Activated CD4-positive, alpha-beta T cell treated with anti-CD3 and anti-CD28 coated beads, Interleukin-10, Interleukin-2, amounts not matched to agents 100 ng/mL and 50 ng/mL, durations not matched to agents 16 hours and 8 hours (primary cell): ENCODE data around the gene DPY30.

Experiments used
- DNase-seq: peaks from one replicate; pipeline ENCODE4 v3.0.0-alpha.2; 2020

DPY30 gene

GRCh38 chr2:32009516-32010256 is 29.9 kb downstream of the DPY30 start:
- DNase-seq = peak; percentile 47

- peak; percentile 35 for DNase-seq
Measured at GRCh38 chr2:32008805-32009515, 30.6 kb downstream of the DPY30 start.

DNA sequence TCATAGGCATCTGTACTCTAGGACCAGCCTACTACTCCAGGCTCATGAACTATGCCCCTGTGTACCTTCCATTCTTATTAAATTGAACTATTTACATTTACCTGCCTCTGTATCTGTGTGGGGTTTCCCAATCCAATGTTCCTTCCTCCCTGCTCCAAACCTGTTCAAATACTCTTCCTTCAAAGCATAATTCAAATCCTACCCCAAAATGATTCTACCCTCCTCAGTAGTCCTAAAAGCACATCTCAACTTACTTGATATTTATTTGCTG is 32.5 kb downstream of the DPY30 start:
- DNase-seq = no peak

GRCh38 chr2:32005371-32005976 is 34.1 kb downstream of the DPY30 start:
- DNase-seq = no peak

DNA sequence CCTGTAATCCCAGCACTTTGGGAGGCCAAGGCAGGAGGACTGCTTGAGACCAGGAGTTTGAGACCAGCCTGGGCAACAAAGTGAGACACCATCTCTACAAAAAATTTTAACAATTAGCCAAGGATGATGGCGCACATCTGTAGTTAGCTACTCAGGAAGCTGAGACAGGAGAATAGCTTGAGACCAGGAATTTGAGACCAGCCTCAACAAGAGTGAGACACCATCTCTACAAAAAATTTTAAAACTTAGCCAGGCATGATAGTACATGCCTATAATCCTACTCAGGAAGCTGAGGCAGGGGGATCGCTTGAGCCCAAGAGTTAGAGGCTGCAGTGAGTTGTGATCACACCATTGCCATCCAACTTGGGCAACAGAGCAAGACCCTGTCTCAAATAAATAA is 35.8 kb downstream of the DPY30 start:
- DNase-seq = no peak

- DNase-seq = no peak
Measured at GRCh38 chr2:32002406-32002805, 37.2 kb downstream of the DPY30 start.

GRCh38 chr2:31999438-31999837 is 40.2 kb downstream of the DPY30 start:
- no peak for DNase-seq

DNA sequence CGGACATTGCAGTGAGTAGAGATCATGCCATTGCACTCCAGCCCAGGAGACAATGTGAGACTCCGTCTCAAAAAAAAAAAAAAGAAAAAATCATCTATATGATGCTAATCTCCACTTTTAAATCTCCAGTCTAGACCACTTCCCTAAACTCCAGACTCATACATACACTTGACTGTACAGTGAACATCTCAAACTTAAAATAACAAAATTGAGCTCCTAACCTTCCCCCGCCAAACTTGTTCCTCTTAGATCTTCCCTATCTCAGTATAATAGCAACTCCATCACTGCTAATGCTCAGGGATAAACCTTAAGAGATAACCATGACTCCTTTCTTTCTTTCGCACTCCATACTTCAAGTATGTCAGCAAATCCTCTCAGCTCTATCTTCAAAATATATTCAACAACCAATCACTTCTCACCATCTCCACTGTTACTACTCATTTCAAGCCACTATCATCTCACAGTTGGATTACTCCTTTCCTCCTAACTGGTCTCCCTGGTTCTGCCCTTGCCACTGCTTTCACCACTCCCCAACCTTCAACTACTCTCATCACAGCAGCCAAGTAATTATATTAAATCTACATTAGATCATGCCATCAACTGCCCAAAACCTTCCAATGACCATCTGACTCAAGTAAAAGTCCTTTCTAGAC is 40.7 kb downstream of the DPY30 start:
- peak; percentile 20 for DNase-seq

DNA sequence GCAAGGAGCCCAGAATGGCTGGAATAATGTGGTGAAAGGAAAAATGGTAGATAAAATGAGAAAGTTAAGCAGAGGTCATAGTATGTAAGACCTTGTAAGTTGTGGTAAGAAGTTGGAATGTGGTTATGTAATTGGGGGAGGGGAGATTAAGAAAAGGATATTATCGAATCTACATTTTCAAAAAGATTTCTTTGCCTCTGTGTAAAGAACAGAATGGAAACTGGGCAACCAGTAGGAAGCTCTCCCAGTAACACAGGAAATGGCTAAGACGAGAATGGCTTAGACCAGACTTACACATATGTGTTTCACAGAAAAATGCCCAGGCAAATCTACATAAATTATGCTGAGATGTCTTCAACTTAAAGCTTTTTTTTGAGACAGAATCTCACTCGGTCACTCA is 42.0 kb downstream of the DPY30 start:
- peak; percentile 32 for DNase-seq

DNA sequence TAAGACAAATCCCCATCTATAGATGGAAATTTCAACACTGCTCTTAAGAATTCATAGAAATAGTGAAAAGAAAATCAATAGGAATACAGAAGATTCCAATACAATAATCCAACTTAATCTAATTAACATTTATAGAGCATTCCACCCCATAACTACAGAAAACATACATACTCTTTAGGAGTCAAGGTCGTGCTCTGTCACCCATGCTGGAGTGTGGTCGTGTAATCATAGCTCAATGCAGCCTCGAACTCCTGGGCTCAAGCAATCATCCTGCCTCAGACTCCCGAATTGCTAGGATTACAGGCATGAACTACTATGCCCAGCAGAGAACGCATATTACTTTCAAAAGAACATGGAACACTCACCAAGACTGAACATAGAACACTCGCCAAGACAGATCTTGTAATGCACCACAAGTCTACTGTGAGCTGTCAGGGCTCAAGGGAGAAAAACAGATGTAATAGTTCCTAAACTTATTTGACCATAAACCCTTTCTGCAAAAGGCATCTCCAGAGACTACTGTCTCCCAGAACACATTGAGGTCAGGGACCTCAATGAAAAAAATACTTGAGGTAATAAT is 42.9 kb downstream of the DPY30 start:
- DNase-seq = no peak

GRCh38 chr2:31992934-31993333 is 46.7 kb downstream of the DPY30 start:
- no peak for DNase-seq

DNA sequence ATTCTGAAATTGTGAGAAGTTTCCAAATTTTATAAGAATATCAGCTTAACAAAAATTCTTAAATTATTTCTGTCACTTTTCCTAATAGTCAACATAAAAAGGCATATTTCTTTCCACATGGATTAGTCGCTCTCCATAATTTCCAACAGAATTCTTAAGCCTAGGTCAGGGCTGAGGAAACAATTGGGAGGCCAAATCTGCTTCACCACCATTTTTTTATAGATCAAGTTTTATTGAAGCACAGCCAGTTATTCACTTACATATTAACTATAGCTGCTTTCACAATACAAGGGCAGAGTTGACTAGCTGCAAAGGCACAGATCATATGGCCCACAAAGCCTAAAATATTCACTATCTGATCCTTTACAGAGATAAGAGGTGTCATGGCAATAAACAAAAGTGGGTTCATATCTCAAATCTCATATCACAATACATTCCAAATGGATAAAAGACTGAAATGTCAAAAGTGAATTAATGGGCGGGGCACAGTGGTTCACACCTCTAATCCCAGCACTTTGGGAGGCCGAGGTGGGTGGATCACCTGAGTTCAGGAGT is 47.5 kb downstream of the DPY30 start:
- no peak for DNase-seq

DNA sequence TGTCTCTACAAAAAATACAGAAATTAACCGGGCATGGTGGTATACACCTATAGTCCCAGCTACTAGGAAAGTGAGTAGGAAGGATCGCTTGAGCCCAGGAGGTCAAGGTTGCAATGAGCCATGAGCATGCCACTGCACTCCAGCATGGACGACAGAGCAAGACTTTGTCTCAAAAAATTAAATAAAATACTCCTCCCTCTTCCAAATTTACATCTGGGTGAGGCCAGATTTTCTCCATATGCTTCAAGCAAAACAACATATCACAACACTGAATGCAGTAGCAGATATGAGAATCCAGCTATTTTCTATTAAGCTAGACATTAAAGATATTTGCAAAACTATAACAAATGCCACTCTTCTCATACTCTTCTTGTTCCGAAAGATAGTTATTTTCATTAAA is 49.7 kb downstream of the DPY30 start:
- DNase-seq = no peak

- DNase-seq = peak; percentile 26
Measured at GRCh38 chr2:31987454-31988220, 52.0 kb downstream of the DPY30 start.

DNA sequence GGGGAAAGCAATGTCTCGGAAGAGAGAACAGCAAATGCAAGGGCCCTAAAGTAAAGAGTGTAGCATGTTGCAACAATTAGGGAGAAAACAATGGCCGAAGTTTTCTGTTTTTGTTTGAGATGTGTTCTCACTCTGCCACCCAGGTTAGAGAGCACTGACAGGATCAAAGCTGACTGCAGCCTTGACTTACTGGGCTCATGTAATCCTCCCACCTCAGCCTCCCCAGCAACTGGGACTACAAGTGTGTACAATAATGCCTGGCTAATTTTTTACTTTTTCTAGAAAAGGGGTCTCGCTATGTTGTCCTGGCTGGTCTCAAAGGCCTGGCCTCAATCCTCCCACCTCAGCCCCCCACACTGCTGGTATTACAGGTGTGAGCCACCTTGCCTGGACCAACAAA is 52.7 kb downstream of the DPY30 start:
- no peak for DNase-seq

GRCh38 chr2:31983762-31984467 is 55.7 kb downstream of the DPY30 start:
- DNase-seq = no peak

DNA sequence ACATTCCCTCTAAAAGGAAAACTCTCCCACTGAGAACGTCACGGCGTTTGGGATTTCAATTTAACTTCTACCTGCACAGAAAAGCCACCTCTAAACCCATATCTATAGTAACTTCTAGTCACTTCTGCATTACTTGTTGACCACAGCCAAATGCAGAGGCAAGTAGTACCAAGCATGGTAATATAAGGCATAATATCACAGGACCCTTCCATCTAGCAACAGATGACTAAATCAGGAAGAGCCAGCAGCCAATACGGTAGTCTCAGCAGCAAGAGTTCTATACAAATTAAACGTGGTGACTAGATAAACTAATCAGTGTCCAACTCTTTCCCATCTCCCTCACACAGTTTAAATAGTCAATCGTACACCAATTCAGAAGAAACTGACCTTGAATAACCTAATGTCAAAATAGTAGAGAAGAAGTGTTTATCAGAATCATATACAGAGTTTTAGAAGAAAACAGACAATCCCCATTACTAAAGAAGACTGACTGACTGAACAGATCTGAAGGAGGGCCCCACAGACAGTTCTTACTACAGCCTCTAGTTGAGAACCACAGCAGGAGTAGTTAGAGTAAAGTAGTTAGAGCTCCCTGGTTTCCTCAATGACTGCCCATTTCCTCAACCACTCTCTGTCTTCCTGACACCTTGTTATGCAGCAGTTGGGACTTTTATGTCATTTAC is 58.8 kb downstream of the DPY30 start:
- DNase-seq = peak; percentile 32

- no peak for DNase-seq
Measured at GRCh38 chr2:31979956-31980355, 59.6 kb downstream of the DPY30 start.

DNA sequence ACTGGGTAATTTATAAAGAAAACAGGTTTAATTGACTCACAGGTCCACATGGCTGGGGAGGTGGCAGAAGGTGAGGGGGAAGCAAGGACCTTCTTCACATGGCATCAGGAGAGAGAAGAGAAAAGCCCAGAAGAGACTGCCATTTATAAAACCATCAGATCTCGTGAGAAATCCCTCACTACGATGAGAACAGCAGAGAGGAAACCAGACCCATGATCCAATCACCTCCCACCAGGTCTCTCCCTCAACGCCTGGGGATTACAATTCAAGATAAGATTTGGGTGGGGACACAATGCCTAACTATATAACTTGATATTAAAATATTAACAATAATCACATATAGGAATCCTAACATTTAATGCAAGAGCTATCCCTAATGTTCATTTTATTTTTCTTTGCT is 60.6 kb downstream of the DPY30 start:
- DNase-seq = no peak

DNA sequence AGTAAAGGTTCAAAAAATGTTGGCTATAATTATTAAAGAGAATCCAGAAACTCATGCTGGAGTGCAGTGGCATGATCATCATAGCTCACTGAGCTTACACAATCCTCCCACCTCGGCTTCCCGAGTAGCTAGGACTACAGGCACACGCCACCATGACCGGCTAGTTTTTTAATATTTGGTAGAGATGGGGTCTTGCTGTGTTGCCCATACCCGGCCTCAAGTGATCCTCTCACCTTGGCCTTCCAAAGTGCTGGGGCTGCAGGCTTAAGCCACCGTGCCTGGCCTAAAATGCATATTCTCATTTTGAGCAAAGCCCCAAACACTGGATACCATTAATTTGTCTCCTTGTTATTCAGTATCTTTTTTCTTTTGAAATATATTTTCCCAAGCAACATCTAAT is 61.2 kb downstream of the DPY30 start:
- DNase-seq = no peak
